HepG2 (cell line): Measurements from ENCODE around the gene PMEL. TPM values are rescaled to one million over a fixed set of nuclear protein-coding genes. Genes with fewer than 3 reads are reported as not detected.
"Not testable (repeated sequence)": the region's sequence is repeated elsewhere in the genome, so short reads cannot be mapped to it uniquely, and the experiment has no call there.

Experiments used
- ATAC-seq: fragments of 200-7000 bp; cut with Tn5 transposase; 3 replicates; pipeline ENCODE4 v1.9.1; 2020; ENCODE audit warnings: mild to moderate bottlenecking, moderate library complexity
- BruUV-seq: library from RNA; stranded (reverse); fragments of 400-500 nt; replicated peaks from 2 replicates; lab custom pipeline; 2021; lab: Mats Ljungman, UMichigan
- CTCF ChIA-PET: fragments of 300-600 bp; formaldehyde crosslinking; extraction: SDS; loops from one replicate; lab custom pipeline; 2021; ENCODE audit warnings: low total read pairs, inconsistent platforms, low intra/inter-chr PET ratio; lab: Yijun Ruan, JAX
- POLR2A ChIA-PET: fragments of 350-600 bp; sonication (Branson Sonifier 250); formaldehyde crosslinking; loops from one replicate; lab custom pipeline; 2020; ENCODE audit warnings: antibody characterized with exemption, inconsistent platforms; lab: Yijun Ruan, JAX
- DNase-seq: peaks from one replicate; pipeline ENCODE4 v3.0.0-alpha.2; 2015; ENCODE audit warnings: low spot score
- FAIRE-seq: peaks from 3 replicates; lab custom pipeline; 2011; peaks lifted over from hg19 to GRCh38; lab: Jason Lieb, UNC
- H2AFZ ChIP-seq: one replicate; pipeline ENCODE4 v1.6.1; 2011; ENCODE audit warnings: low read length, inconsistent platforms
- H3K27ac ChIP-seq: fragments of 300-600 bp; 3 replicates; pipeline ENCODE4 v1.8.0; 2011; ENCODE audit warnings: mixed run types, mild to moderate bottlenecking, mixed read lengths, low read length, inconsistent platforms; ENCODE audit not compliant: insufficient read depth; ENCODE audit errors: extremely low read length
- H3K27me3 ChIP-seq, 2 experiments: fragments of 200-600 bp in 1 of 2; 2 replicates in 1 of 2; 3 replicates in 1 of 2; pipeline versions ENCODE4 v1.6.0 to v1.8.0; 2011; ENCODE audit warnings: low read length in 2 of 2, mild to moderate bottlenecking in 2 of 2, moderate library complexity in 2 of 2, inconsistent platforms in 1 of 2; ENCODE audit not compliant: insufficient read depth in 2 of 2, control insufficient read depth in 1 of 2
- H3K36me3 ChIP-seq, 2 experiments: fragments of 200-600 bp in 1 of 2; replicated peaks in 1 of 2; 2 replicates in 1 of 2; 3 replicates in 1 of 2; pipeline versions ENCODE4 v1.5.1 to v1.8.0; 2011; ENCODE audit warnings: low read length in 2 of 2, inconsistent platforms in 1 of 2; ENCODE audit not compliant: insufficient read depth in 2 of 2, control insufficient read depth in 1 of 2
- H3K4me1 ChIP-seq: 2 replicates; pipeline ENCODE4 v1.5.1; 2012; ENCODE audit warnings: low read length, inconsistent platforms; ENCODE audit not compliant: insufficient read depth
- H3K4me2 ChIP-seq: 2 replicates; pipeline ENCODE4 v1.6.0; 2011; ENCODE audit warnings: low read depth, low read length, inconsistent platforms
- H3K4me3 ChIP-seq, 3 experiments: fragments of 200-600 bp in 1 of 3; sonication (generic), shearing (Covaris generic) in 1 of 3; replicated peaks in 1 of 3; 2 replicates each; pipeline ENCODE4 v1.5.1; 2011 to 2016; ENCODE audit warnings: low read length in 3 of 3, inconsistent platforms in 2 of 3, low read depth in 2 of 3, mild to moderate bottlenecking in 2 of 3, control low read depth in 1 of 3, mixed read lengths in 1 of 3; ENCODE audit not compliant: insufficient read depth in 1 of 3
- H3K79me2 ChIP-seq: one replicate; pipeline ENCODE4 v1.6.1; 2011; ENCODE audit warnings: low read length, inconsistent platforms; ENCODE audit not compliant: insufficient read depth
- H3K9ac ChIP-seq: 2 replicates; pipeline ENCODE4 v1.6.0; 2011; ENCODE audit warnings: mild to moderate bottlenecking, low read depth, low read length, inconsistent platforms; ENCODE audit not compliant: insufficient read depth
- H3K9me3 ChIP-seq: 2 replicates; pipeline ENCODE4 v1.5.1; 2012; ENCODE audit warnings: mild to moderate bottlenecking, low read length
- H4K20me1 ChIP-seq: 2 replicates; pipeline ENCODE4 v1.6.0; 2011; ENCODE audit warnings: inconsistent platforms, mild to moderate bottlenecking, low read length, moderate library complexity; ENCODE audit not compliant: insufficient read depth
- ELF4 ChIP-seq: sonication (generic); formaldehyde crosslinking; IDR thresholded peaks from 2 replicates; pipeline ENCODE4 v1.5.0; 2020; ENCODE audit warnings: missing genetic modification reagents, mild to moderate bottlenecking, moderate library complexity, borderline replicate concordance
- WGBS: methylation state at CpG from one replicate; pipeline ENCODE4 v1.1.6; 2017; ENCODE audit warnings: low lambda C conversion rate; 5-methylcytosine and 5-hydroxymethylcytosine counted together
- in situ Hi-C: cut with HindIII; loops from 2 replicates; pipeline ENCODE4 v1.10.0; 2017; ENCODE audit warnings: low pct_unique_long_range_greater_than_20kb; ENCODE audit not compliant: extremely low pct_ligation_motif_present
- intact Hi-C: fragments of 100-400 bp; cut with micrococcal nuclease; formaldehyde crosslinking; loops from one replicate; pipeline ENCODE4 v1.10.0; 2022; ENCODE audit not compliant: unreplicated experiment
- polyA plus RNA-seq, 8 experiments: library from polyadenylated mRNA; depleted of rRNA in 3 of 8; stranded (reverse) in 7 of 8; unstranded in 1 of 8; fragments of >200 nt; fragmentation: Illumina TruSeq in 4 of 8; extraction: Trizol in 4 of 8; gene quantifications; 2 replicates each; pipeline versions ENCODE4 v1.2.1 to v1.2.3, GENCODE V29; 2011 to 2016; ENCODE audit warnings: low read depth in 4 of 8, missing spikeins in 1 of 8, mixed read lengths in 1 of 8; ENCODE audit not compliant: insufficient read depth in 1 of 8
- total RNA-seq, 5 experiments: library from RNA; depleted of rRNA; stranded (reverse); fragments of >200 nt; fragmentation: Illumina TruSeq; extraction: Trizol; gene quantifications; 2 replicates each; pipeline ENCODE4 v1.2.3, GENCODE V29; 2016; ENCODE audit warnings: low read depth in 1 of 5
- TF ChIP-seq, protein P1 (sequence below): sonication (generic); formaldehyde crosslinking; IDR thresholded peaks from 2 replicates; pipeline ENCODE4 v1.5.0; 2020; ENCODE audit warnings: mild to moderate bottlenecking, missing genetic modification reagents, borderline replicate concordance
- TF ChIP-seq, protein P2 (sequence below): sonication (generic); formaldehyde crosslinking; IDR thresholded peaks from 2 replicates; pipeline ENCODE4 v1.4.0; 2020; ENCODE audit warnings: mild to moderate bottlenecking, missing genetic modification reagents
- TF ChIP-seq, protein P3 (sequence below): sonication (generic); formaldehyde crosslinking; IDR thresholded peaks from 2 replicates; pipeline ENCODE4 v1.5.0; 2020; ENCODE audit warnings: missing genetic modification reagents

The PMEL gene
- total and polyA plus RNA-seq, 2 of the 13 experiments (the other 11 are each of a cell fraction or from before 2014, with no cell fraction given), result 0.49 to 3.3 TPM

DNA sequence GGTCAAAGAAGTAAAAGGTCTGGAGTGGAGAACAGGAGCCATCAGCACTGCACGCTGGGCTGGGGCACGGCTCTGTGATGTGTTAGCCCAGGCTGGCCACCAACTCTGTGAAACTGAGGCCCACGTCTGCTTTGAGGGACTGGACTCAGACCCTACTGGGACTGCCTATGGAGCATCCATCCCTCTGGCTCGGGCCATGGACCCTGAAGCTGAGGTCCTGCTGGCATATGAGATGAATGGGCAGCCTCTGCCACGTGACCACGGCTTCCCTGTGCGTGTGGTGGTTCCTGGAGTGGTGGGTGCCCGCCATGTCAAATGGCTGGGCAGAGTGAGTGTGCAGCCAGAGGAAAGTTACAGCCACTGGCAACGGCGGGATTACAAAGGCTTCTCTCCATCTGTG, 38.4 kb upstream of the PMEL start:
- no peak overlapping the region for H3K4me2 ChIP-seq
- in situ Hi-C loops, result no loop called here
- TF ChIP-seq, protein P1, sequence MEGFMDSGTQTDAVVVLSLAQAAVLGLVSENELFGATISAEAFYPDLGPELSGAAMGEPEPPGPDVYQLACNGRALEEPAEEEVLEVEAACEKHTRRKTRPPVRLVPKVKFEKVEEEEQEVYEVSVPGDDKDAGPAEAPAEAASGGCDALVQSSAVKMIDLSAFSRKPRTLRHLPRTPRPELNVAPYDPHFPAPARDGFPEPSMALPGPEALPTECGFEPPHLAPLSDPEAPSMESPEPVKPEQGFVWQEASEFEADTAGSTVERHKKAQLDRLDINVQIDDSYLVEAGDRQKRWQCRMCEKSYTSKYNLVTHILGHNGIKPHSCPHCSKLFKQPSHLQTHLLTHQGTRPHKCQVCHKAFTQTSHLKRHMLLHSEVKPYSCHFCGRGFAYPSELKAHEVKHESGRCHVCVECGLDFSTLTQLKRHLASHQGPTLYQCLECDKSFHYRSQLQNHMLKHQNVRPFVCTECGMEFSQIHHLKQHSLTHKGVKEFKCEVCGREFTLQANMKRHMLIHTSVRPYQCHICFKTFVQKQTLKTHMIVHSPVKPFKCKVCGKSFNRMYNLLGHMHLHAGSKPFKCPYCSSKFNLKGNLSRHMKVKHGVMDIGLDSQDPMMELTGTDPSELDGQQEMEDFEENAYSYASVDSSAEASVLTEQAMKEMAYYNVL (CRISPR knock-in tag), result no peak
- TF ChIP-seq ELF4, result no peak
- TF ChIP-seq, protein P2, sequence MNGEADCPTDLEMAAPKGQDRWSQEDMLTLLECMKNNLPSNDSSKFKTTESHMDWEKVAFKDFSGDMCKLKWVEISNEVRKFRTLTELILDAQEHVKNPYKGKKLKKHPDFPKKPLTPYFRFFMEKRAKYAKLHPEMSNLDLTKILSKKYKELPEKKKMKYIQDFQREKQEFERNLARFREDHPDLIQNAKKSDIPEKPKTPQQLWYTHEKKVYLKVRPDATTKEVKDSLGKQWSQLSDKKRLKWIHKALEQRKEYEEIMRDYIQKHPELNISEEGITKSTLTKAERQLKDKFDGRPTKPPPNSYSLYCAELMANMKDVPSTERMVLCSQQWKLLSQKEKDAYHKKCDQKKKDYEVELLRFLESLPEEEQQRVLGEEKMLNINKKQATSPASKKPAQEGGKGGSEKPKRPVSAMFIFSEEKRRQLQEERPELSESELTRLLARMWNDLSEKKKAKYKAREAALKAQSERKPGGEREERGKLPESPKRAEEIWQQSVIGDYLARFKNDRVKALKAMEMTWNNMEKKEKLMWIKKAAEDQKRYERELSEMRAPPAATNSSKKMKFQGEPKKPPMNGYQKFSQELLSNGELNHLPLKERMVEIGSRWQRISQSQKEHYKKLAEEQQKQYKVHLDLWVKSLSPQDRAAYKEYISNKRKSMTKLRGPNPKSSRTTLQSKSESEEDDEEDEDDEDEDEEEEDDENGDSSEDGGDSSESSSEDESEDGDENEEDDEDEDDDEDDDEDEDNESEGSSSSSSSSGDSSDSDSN (CRISPR knock-in tag), result no peak
- TF ChIP-seq, protein P3, sequence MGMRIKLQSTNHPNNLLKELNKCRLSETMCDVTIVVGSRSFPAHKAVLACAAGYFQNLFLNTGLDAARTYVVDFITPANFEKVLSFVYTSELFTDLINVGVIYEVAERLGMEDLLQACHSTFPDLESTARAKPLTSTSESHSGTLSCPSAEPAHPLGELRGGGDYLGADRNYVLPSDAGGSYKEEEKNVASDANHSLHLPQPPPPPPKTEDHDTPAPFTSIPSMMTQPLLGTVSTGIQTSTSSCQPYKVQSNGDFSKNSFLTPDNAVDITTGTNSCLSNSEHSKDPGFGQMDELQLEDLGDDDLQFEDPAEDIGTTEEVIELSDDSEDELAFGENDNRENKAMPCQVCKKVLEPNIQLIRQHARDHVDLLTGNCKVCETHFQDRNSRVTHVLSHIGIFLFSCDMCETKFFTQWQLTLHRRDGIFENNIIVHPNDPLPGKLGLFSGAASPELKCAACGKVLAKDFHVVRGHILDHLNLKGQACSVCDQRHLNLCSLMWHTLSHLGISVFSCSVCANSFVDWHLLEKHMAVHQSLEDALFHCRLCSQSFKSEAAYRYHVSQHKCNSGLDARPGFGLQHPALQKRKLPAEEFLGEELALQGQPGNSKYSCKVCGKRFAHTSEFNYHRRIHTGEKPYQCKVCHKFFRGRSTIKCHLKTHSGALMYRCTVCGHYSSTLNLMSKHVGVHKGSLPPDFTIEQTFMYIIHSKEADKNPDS (CRISPR knock-in tag), result no peak
- no peak overlapping the region for H3K27ac ChIP-seq
- FAIRE-seq, result no peak
- peaks cover under 1% of the 10 kb centered on the region for H3K79me2 ChIP-seq
- ChIA-PET POLR2A (no interaction called here), CTCF (no interaction called here)
- no peak for ATAC-seq
- H3K27me3 ChIP-seq, result no peaks in the 10 kb centered on the region; a peak in 1 of 5 replicates
- no peak overlapping the region for H2AFZ ChIP-seq
- no peak overlapping the region for H3K9ac ChIP-seq
- no TSS peak for BruUV-seq
- WGBS, result 93% methylated on average over 7 of the region's 10 CpGs
- intact Hi-C loops, result no loop called here
- no peaks in the 10 kb centered on the region for H4K20me1 ChIP-seq
- no peak overlapping the region for H3K4me3 ChIP-seq
- no peaks in the 10 kb centered on the region for H3K9me3 ChIP-seq
- peaks cover 11 to 21% of the 10 kb centered on the region in 2 experiments; a peak in 4 of 5 replicates for H3K36me3 ChIP-seq
- DNase-seq, result no peak
- peaks cover 64% of the 10 kb centered on the region for H3K4me1 ChIP-seq

DNA sequence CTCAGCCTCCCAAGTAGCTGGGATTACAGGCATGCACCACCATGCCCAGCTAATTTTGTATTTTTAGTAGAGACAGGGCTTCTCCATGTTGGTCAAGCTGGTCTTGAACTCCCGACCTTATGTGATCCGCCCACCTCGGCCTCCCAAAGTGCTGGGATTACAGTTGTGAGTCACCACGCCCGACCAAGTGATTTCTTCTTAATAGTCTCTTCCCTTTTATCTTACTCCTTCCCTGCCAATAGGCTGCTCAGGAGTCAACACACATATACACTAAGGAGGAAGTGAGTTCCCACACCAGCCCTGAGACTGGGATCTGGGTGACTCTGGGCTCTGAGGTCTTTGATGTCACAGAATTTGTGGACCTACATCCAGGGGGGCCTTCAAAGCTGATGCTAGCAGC, 37.5 kb upstream of the PMEL start:
- CTCF ChIA-PET, FAIRE-seq, BruUV-seq, H2AFZ ChIP-seq, in situ Hi-C loops, H3K27ac ChIP-seq, DNase-seq, H3K9me3 ChIP-seq, H3K79me2 ChIP-seq, H3K4me3 ChIP-seq, H3K4me2 ChIP-seq, intact Hi-C loops, H3K27me3 ChIP-seq, H4K20me1 ChIP-seq, ATAC-seq, H3K9ac ChIP-seq: not testable (repeated sequence)
- POLR2A ChIA-PET, result interaction anchor here (0.7 kb wide), 1 partner anchor 29 kb away, joined by 3 read pairs; the partner anchor contains the start of gene RAB5B
- H3K36me3 ChIP-seq, result peaks cover 11 to 21% of the 10 kb centered on the region in 2 experiments; a peak in 4 of 5 replicates
- 94% methylated on average over 5 of the region's 5 CpGs for WGBS
- peaks cover 64% of the 10 kb centered on the region for H3K4me1 ChIP-seq
